ENCODE data around the gene TANK. TPM values are rescaled to one million over a fixed set of nuclear protein-coding genes. Genes with fewer than 3 reads are reported as not detected.
"Not testable (repeated sequence)": the region's sequence is repeated elsewhere in the genome, so short reads cannot be mapped to it uniquely, and the experiment has no call there.

Gene TANK
- total RNA-seq, 4 donors from 2014 or later: 76.9 to 115 (median 98.1) TPM

GRCh38 chr2:161172901-161173540, 12.8 kb downstream of the TANK start:
- H3K27ac ChIP-seq: no peak overlapping the region
- H3K36me3 ChIP-seq: no peaks in the 10 kb centered on the region
- H3K4me3 ChIP-seq (replicated peaks in 1 of 3): no peak overlapping the region
- no peak for DNase-seq
- intact Hi-C loops (cut with DNase I): no loop called here
- peaks cover 4 to 10% of the 10 kb centered on the region in 2 donors for H3K4me1 ChIP-seq
- no peaks in the 10 kb centered on the region for H3K9me3 ChIP-seq
- TF ChIP-seq CTCF (IDR thresholded peaks at IDR 0.05) (no peak), POLR2A (IDR thresholded peaks at IDR 0.05) (no peak)
- H3K27me3 ChIP-seq: no peaks in the 10 kb centered on the region
- WGBS, 2 donors: 92 to 94% methylated on average over 4 of the region's 4 CpGs

GRCh38 chr2:161173541-161174194, 13.4 kb downstream of the TANK start:
- 97 to 99% methylated on average over 2 of the region's 2 CpGs for WGBS, 2 donors
- no peak overlapping the region for H3K4me3 ChIP-seq (replicated peaks in 1 of 3)
- H3K27ac ChIP-seq: no peak overlapping the region
- H3K9me3 ChIP-seq: no peaks in the 10 kb centered on the region
- intact Hi-C loops (cut with DNase I): no loop called here
- no peak for DNase-seq
- no peak for TF ChIP-seq CTCF (IDR thresholded peaks at IDR 0.05)
- no peak for TF ChIP-seq POLR2A (IDR thresholded peaks at IDR 0.05)
- H3K27me3 ChIP-seq: no peaks in the 10 kb centered on the region
- no peaks in the 10 kb centered on the region for H3K36me3 ChIP-seq
- H3K4me1 ChIP-seq: peaks cover 4 to 10% of the 10 kb centered on the region in 2 donors

GRCh38 chr2:161177969-161178368, 17.7 kb downstream of the TANK start:
- Histone ChIP-seq H3K27ac (no peak overlapping the region), H3K4me1 (no peaks in the 10 kb centered on the region), H3K36me3 (peaks cover 18 to 20% of the 10 kb centered on the region in 2 donors), H3K4me3 (replicated peaks in 1 of 3) (no peak overlapping the region), H3K27me3 (no peaks in the 10 kb centered on the region), H3K9me3 (no peaks in the 10 kb centered on the region)
- WGBS, 2 donors: 89 to 98% methylated on average over 1 of the region's 1 CpG
- intact Hi-C loops (cut with DNase I): no loop called here
- TF ChIP-seq POLR2A (IDR thresholded peaks at IDR 0.05): no peak
- TF ChIP-seq CTCF (IDR thresholded peaks at IDR 0.05): no peak
- DNase-seq: no peak

GRCh38 chr2:161178756-161179155, 18.5 kb downstream of the TANK start:
- peaks cover 18 to 20% of the 10 kb centered on the region in 2 donors for H3K36me3 ChIP-seq
- H3K9me3 ChIP-seq: no peaks in the 10 kb centered on the region
- 63 to 67% methylated on average over 4 of the region's 4 CpGs for WGBS, 2 donors
- intact Hi-C loops (cut with DNase I): no loop called here
- DNase-seq: no peak
- no peak overlapping the region for H3K4me3 ChIP-seq (replicated peaks in 1 of 3)
- H3K4me1 ChIP-seq: no peaks in the 10 kb centered on the region
- TF ChIP-seq CTCF (IDR thresholded peaks at IDR 0.05) (no peak), POLR2A (IDR thresholded peaks at IDR 0.05) (no peak)
- H3K27me3 ChIP-seq: no peaks in the 10 kb centered on the region
- no peak overlapping the region for H3K27ac ChIP-seq

DNA sequence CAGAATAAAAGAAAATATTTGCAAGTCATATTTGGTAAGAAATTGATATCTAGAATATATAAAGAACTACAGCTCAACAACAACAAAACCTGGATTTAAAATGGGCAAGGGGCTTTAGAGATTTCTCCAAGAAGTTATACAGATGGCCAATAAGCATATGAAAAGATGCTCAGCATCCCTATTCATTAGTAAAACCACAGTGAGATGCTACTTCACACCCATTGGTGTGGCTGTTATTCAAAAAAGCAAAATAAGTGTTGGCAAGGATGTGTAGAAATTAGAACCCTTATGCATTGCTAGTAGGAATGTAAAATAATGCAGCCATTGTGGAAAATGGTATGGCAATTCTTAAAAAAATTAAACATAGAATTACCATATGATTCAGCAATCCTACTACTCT, 29.8 kb downstream of the TANK start:
- Histone ChIP-seq H3K36me3 (peaks cover 0 to 3% of the 10 kb centered on the region in 2 donors), H3K4me3 (replicated peaks in 1 of 3) (no peak overlapping the region), H3K9me3 (no peaks in the 10 kb centered on the region), H3K27me3 (no peaks in the 10 kb centered on the region), H3K27ac (no peak overlapping the region), H3K4me1 (no peaks in the 10 kb centered on the region)
- intact Hi-C loops (cut with DNase I): no loop called here
- TF ChIP-seq CTCF (IDR thresholded peaks at IDR 0.05) (no peak), POLR2A (IDR thresholded peaks at IDR 0.05) (no peak)
- DNase-seq: no peak

GRCh38 chr2:161195602-161196001, 35.4 kb downstream of the TANK start:
- H3K27me3 ChIP-seq; H3K36me3 ChIP-seq; H3K4me3 ChIP-seq (replicated peaks in 1 of 3); H3K9me3 ChIP-seq; intact Hi-C loops (cut with DNase I); H3K4me1 ChIP-seq; DNase-seq; H3K27ac ChIP-seq: not testable (repeated sequence)
- 96 to 99% methylated on average over 4 of the region's 4 CpGs for WGBS, 2 donors
